HEK293 (cell line): Measurements from ENCODE around the gene OTC.

Experiments used
- CTCF ChIA-PET: fragments of 350-600 bp; formaldehyde crosslinking; extraction: SDS; loops from one replicate; lab custom pipeline; 2021; ENCODE audit warnings: antibody characterized with exemption; lab: Yijun Ruan, JAX
- POLR2A ChIA-PET: fragments of 300-600 bp; formaldehyde crosslinking; extraction: SDS; loops from one replicate; lab custom pipeline; 2020; ENCODE audit warnings: antibody characterized with exemption, inconsistent platforms; lab: Yijun Ruan, JAX
- H3K27ac ChIP-seq: fragments of 200-500 bp; sonication (Bioruptor generic); 2 replicates; pipeline ENCODE4 v1.5.1; 2014; ENCODE audit warnings: low read depth, low read length, control low read depth, inconsistent platforms; ENCODE audit errors: extremely low read depth
- H3K36me3 ChIP-seq, 2 experiments: fragments of 200-500 bp in 1 of 2; sonication (Bioruptor generic) in 1 of 2; 1 replicate in 1 of 2; 2 replicates in 1 of 2; pipeline ENCODE4 v1.5.1; 2014 to 2017; ENCODE audit warnings: inconsistent platforms in 2 of 2, low read length in 2 of 2; ENCODE audit not compliant: control insufficient read depth in 2 of 2, insufficient read depth in 1 of 2
- H3K4me1 ChIP-seq: fragments of 200-500 bp; sonication (Bioruptor generic); 2 replicates; pipeline ENCODE4 v1.5.1; 2014; ENCODE audit warnings: mild to moderate bottlenecking, low read length, inconsistent platforms; ENCODE audit not compliant: control insufficient read depth, insufficient read depth
- H3K4me3 ChIP-seq: 2 replicates; pipeline ENCODE4 v1.5.1; 2011; ENCODE audit warnings: low read depth, mild to moderate bottlenecking, control low read depth, low read length, moderate library complexity
- H3K9me3 ChIP-seq: fragments of 200-500 bp; sonication (Bioruptor generic); 2 replicates; pipeline ENCODE4 v1.5.1; 2014; ENCODE audit warnings: low read depth, low read length, inconsistent platforms; ENCODE audit not compliant: control insufficient read depth, insufficient read depth
- GFI1B ChIP-seq: fragments of 450-650 bp; formaldehyde crosslinking; IDR thresholded peaks from 2 replicates; pipeline ENCODE4 v1.5.1; 2016; ENCODE audit warnings: missing biosample characterization, missing genetic modification characterization
- RBAK ChIP-seq: fragments of 450-650 bp; formaldehyde crosslinking; IDR thresholded peaks from 2 replicates; pipeline ENCODE4 v1.5.1; 2016; ENCODE audit warnings: missing biosample characterization, missing genetic modification characterization
- TCF7L2 ChIP-seq: IDR thresholded peaks from 2 replicates; pipeline ENCODE4 v1.6.1; 2011; ENCODE audit warnings: low read depth, mild to moderate bottlenecking, inconsistent platforms, low read length, moderate library complexity, borderline replicate concordance
- ZBTB7A ChIP-seq: fragments of 450-650 bp; formaldehyde crosslinking; IDR thresholded peaks from 2 replicates; pipeline ENCODE4 v1.5.1; 2016; ENCODE audit warnings: low read depth, missing biosample characterization, missing genetic modification characterization
- ZFHX2 ChIP-seq: fragments of 450-650 bp; formaldehyde crosslinking; conservative IDR thresholded peaks from 2 replicates; pipeline ENCODE4 v1.5.1; 2016; ENCODE audit warnings: missing biosample characterization, missing genetic modification characterization
- ZNF174 ChIP-seq: fragments of 450-650 bp; formaldehyde crosslinking; IDR thresholded peaks from 2 replicates; pipeline ENCODE4 v1.5.0; 2017; ENCODE audit warnings: missing biosample characterization, mild to moderate bottlenecking, missing genetic modification characterization
- ZNF184 ChIP-seq: fragments of 450-650 bp; IDR thresholded peaks from 2 replicates; pipeline ENCODE4 v1.5.1; 2018; ENCODE audit warnings: missing biosample characterization, mild to moderate bottlenecking, missing genetic modification characterization
- ZNF202 ChIP-seq: fragments of 450-650 bp; formaldehyde crosslinking; IDR thresholded peaks from 2 replicates; pipeline ENCODE4 v1.5.1; 2016; ENCODE audit warnings: missing biosample characterization, missing genetic modification characterization, borderline replicate concordance
- ZNF311 ChIP-seq: fragments of 450-650 bp; formaldehyde crosslinking; IDR thresholded peaks from 2 replicates; pipeline ENCODE4 v1.5.1; 2017; ENCODE audit warnings: missing biosample characterization, missing genetic modification characterization, borderline replicate concordance
- ZNF324 ChIP-seq: fragments of 450-650 bp; formaldehyde crosslinking; IDR thresholded peaks from 2 replicates; pipeline ENCODE4 v1.5.1; 2016; ENCODE audit warnings: missing biosample characterization, missing genetic modification characterization
- ZNF335 ChIP-seq: fragments of 450-650 bp; formaldehyde crosslinking; conservative IDR thresholded peaks from 2 replicates; pipeline ENCODE4 v1.5.1; 2016; ENCODE audit warnings: missing biosample characterization, missing genetic modification characterization
- ZNF350 ChIP-seq: fragments of 450-650 bp; formaldehyde crosslinking; IDR thresholded peaks from 2 replicates; pipeline ENCODE4 v1.5.0; 2017; ENCODE audit warnings: missing biosample characterization, mild to moderate bottlenecking, missing genetic modification characterization
- ZNF366 ChIP-seq: fragments of 450-650 bp; formaldehyde crosslinking; conservative IDR thresholded peaks from 2 replicates; pipeline ENCODE4 v1.5.1; 2016; ENCODE audit warnings: missing biosample characterization, missing genetic modification characterization
- ZNF513 ChIP-seq: fragments of 450-650 bp; IDR thresholded peaks from 2 replicates; pipeline ENCODE4 v1.5.1; 2018; ENCODE audit warnings: missing biosample characterization, missing genetic modification characterization
- ZNF529 ChIP-seq: fragments of 450-650 bp; formaldehyde crosslinking; IDR thresholded peaks from 2 replicates; pipeline ENCODE4 v1.5.1; 2017; ENCODE audit warnings: missing genetic modification characterization, missing biosample characterization; ENCODE audit not compliant: insufficient replicate concordance
- ZNF544 ChIP-seq: fragments of 450-650 bp; formaldehyde crosslinking; IDR thresholded peaks from 2 replicates; pipeline ENCODE4 v1.5.0; 2017; ENCODE audit warnings: missing biosample characterization, missing genetic modification characterization
- ZNF558 ChIP-seq: fragments of 450-650 bp; formaldehyde crosslinking; IDR thresholded peaks from 2 replicates; pipeline ENCODE4 v1.5.1; 2016; ENCODE audit warnings: missing biosample characterization, missing genetic modification characterization
- ZNF561 ChIP-seq: fragments of 450-650 bp; IDR thresholded peaks from 2 replicates; pipeline ENCODE4 v1.5.1; 2018; ENCODE audit warnings: missing biosample characterization, missing genetic modification characterization, borderline replicate concordance
- ZNF585B ChIP-seq: fragments of 450-650 bp; formaldehyde crosslinking; IDR thresholded peaks from 2 replicates; pipeline ENCODE4 v1.5.1; 2016; ENCODE audit warnings: missing biosample characterization, missing genetic modification characterization
- ZNF658 ChIP-seq: fragments of 450-650 bp; formaldehyde crosslinking; IDR thresholded peaks from 2 replicates; pipeline ENCODE4; 2016; ENCODE audit warnings: missing biosample characterization, missing genetic modification characterization
- ZNF660 ChIP-seq: fragments of 450-650 bp; IDR thresholded peaks from 2 replicates; pipeline ENCODE4 v1.5.1; 2018; ENCODE audit warnings: missing biosample characterization, mild to moderate bottlenecking, missing genetic modification characterization
- ZNF664 ChIP-seq: fragments of 450-650 bp; formaldehyde crosslinking; IDR thresholded peaks from 2 replicates; pipeline ENCODE4 v1.5.1; 2016; ENCODE audit warnings: missing biosample characterization, missing genetic modification characterization
- ZNF747 ChIP-seq: fragments of 450-650 bp; formaldehyde crosslinking; IDR thresholded peaks from 2 replicates; pipeline ENCODE4 v1.5.1; 2016; ENCODE audit warnings: missing biosample characterization, missing genetic modification characterization
- ZNF830 ChIP-seq: fragments of 450-650 bp; IDR thresholded peaks from 2 replicates; pipeline ENCODE4 v1.5.0; 2018; ENCODE audit warnings: missing biosample characterization, missing genetic modification characterization, low read depth, mild to moderate bottlenecking, moderate library complexity
- ZSCAN4 ChIP-seq: fragments of 450-650 bp; formaldehyde crosslinking; IDR thresholded peaks from 2 replicates; pipeline ENCODE4 v1.5.1; 2017; ENCODE audit warnings: missing biosample characterization, missing genetic modification characterization

The OTC gene

GRCh38 chrX:38426785-38427184 is 74.4 kb downstream of the OTC start:
- ChIA-PET POLR2A (no interaction called here), CTCF (no interaction called here)
- Histone ChIP-seq H3K4me3 (no peak overlapping the region), H3K27ac (no peak overlapping the region), H3K9me3 (no peaks in the 10 kb centered on the region), H3K4me1 (no peaks in the 10 kb centered on the region), H3K36me3 (no peaks in the 10 kb centered on the region)
- TF ChIP-seq ZNF350, result peak; percentile 39; the same call in 1 of the 2 replicates
- 0 out of 2 replicates have a peak, but pooled peaks have one; percentile 22 for TF ChIP-seq ZNF174 (tag by site-specific recombination)
- 0 out of 2 replicates have a peak, but pooled peaks have one; percentile 13 for TF ChIP-seq ZNF184 (tag by site-specific recombination)
- TF ChIP-seq ZNF335, result no peak
- 0 out of 2 replicates have a peak, but pooled peaks have one; percentile 62 for TF ChIP-seq ZNF544
- peak; percentile 65; the same call in 1 of the 2 replicates for TF ChIP-seq ZNF660 (tag by site-specific recombination)
- no peak for TF ChIP-seq ZNF664 (tag by site-specific recombination)

- H3K9me3 ChIP-seq, result no peaks in the 10 kb centered on the region
- CTCF ChIA-PET, result no interaction called here
- no peaks in the 10 kb centered on the region for H3K4me1 ChIP-seq
- H3K36me3 ChIP-seq, result no peaks in the 10 kb centered on the region
- TF ChIP-seq ZNF529 (tag by site-specific recombination), result no peak
- no peak for TF ChIP-seq ZBTB7A (tag by site-specific recombination)
- TF ChIP-seq ZNF366 (tag by site-specific recombination), result no peak
- TF ChIP-seq RBAK, result no peak
- TF ChIP-seq ZNF830, result no peak
- no peak for TF ChIP-seq ZSCAN4 (tag by site-specific recombination)
- no peak for TF ChIP-seq ZNF513 (tag by site-specific recombination)
- TF ChIP-seq ZNF311 (tag by site-specific recombination), result no peak
- no peak for TF ChIP-seq ZNF747 (tag by site-specific recombination)
- no peak for TF ChIP-seq ZNF585B (tag by site-specific recombination)
- no peak for TF ChIP-seq ZNF561 (tag by site-specific recombination)
- no peak overlapping the region for H3K4me3 ChIP-seq
- POLR2A ChIA-PET, result no interaction called here
- H3K27ac ChIP-seq, result no peak overlapping the region
These were observed 79.1 kb downstream of the OTC start for GRCh38 chrX:38431525-38431924.

GRCh38 chrX:38435130-38435529 is 82.7 kb downstream of the OTC start:
- TF ChIP-seq ZNF658 (tag by site-specific recombination), result no peak
- no peak for TF ChIP-seq TCF7L2
- TF ChIP-seq GFI1B (tag by site-specific recombination), result no peak
- TF ChIP-seq ZFHX2, result no peak
- TF ChIP-seq ZNF324 (tag by site-specific recombination), result no peak
- TF ChIP-seq ZNF558 (tag by site-specific recombination), result no peak
- TF ChIP-seq ZNF202 (tag by site-specific recombination), result no peak
- Histone ChIP-seq H3K4me3 (no peak overlapping the region), H3K9me3 (no peaks in the 10 kb centered on the region), H3K27ac (no peak overlapping the region), H3K4me1 (no peaks in the 10 kb centered on the region), H3K36me3 (no peaks in the 10 kb centered on the region)
- ChIA-PET POLR2A (no interaction called here), CTCF (no interaction called here)
